Measurements from ENCODE around the gene USF1. TPM values are rescaled to one million over a fixed set of nuclear protein-coding genes. Genes with fewer than 3 reads are reported as not detected.

The USF1 gene
- total RNA-seq, 2 experiments from 2014 or later: 60.9 to 83.1 TPM

- Histone ChIP-seq H2AFZ (ENCODE audit: low read length) (no peak overlapping the region), H3K27ac (ENCODE audit: low read depth, low read length, poor library complexity, severe bottlenecking) (no peak overlapping the region), H3K4me2 (ENCODE audit: low read length) (no peak overlapping the region), H3K9me3 (ENCODE audit: low read length) (no peaks in the 10 kb centered on the region), H3K4me1 (ENCODE audit: insufficient read depth, low read length, poor library complexity, severe bottlenecking) (peaks cover 3% of the 10 kb centered on the region), H4K20me1 (ENCODE audit: insufficient read depth, low read length) (no peaks in the 10 kb centered on the region), H3K9me2 (ENCODE audit: insufficient read depth, low read length) (no peaks in the 10 kb centered on the region), H3K36me3 (ENCODE audit: insufficient read depth, low read length) (no peaks in the 10 kb centered on the region), H3K4me3 (ENCODE audit: low read depth, low read length, poor library complexity, severe bottlenecking) (no peak overlapping the region), H3K79me2 (ENCODE audit: insufficient read depth, low read depth, low read length) (no peaks in the 10 kb centered on the region)
- TF ChIP-seq, protein P1, sequence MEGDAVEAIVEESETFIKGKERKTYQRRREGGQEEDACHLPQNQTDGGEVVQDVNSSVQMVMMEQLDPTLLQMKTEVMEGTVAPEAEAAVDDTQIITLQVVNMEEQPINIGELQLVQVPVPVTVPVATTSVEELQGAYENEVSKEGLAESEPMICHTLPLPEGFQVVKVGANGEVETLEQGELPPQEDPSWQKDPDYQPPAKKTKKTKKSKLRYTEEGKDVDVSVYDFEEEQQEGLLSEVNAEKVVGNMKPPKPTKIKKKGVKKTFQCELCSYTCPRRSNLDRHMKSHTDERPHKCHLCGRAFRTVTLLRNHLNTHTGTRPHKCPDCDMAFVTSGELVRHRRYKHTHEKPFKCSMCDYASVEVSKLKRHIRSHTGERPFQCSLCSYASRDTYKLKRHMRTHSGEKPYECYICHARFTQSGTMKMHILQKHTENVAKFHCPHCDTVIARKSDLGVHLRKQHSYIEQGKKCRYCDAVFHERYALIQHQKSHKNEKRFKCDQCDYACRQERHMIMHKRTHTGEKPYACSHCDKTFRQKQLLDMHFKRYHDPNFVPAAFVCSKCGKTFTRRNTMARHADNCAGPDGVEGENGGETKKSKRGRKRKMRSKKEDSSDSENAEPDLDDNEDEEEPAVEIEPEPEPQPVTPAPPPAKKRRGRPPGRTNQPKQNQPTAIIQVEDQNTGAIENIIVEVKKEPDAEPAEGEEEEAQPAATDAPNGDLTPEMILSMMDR (conservative IDR thresholded peaks at IDR 0.05; ENCODE audit: low read length): no peak
- no peak for TF ChIP-seq EZH2phosphoT487 (IDR thresholded peaks at IDR 0.05; ENCODE audit: borderline replicate concordance, low read depth, low read length)
- BruUV-seq (replicated peaks): no TSS peak
- POLR2A ChIA-PET: no interaction called here
- no peak for DNase-seq (ENCODE audit: low spot score)
- CTCF ChIA-PET (ENCODE audit: unreplicated experiment): no interaction called here
- intact Hi-C loops (cut with micrococcal nuclease; ENCODE audit: unreplicated experiment): loop anchor here (10.0 kb wide), 1 partner anchor 256 kb away; no protein-coding TSS in a partner anchor
These were observed 45.3 kb upstream of the USF1 start for GRCh38 chr1:161091093-161091492.

- CTCF ChIA-PET (ENCODE audit: unreplicated experiment): no interaction called here
- Histone ChIP-seq H2AFZ (ENCODE audit: low read length) (no peak overlapping the region), H3K9me2 (ENCODE audit: insufficient read depth, low read length) (no peaks in the 10 kb centered on the region), H4K20me1 (ENCODE audit: insufficient read depth, low read length) (no peaks in the 10 kb centered on the region), H3K4me2 (ENCODE audit: low read length) (no peak overlapping the region), H3K9me3 (ENCODE audit: low read length) (no peaks in the 10 kb centered on the region), H3K4me1 (ENCODE audit: insufficient read depth, low read length, poor library complexity, severe bottlenecking) (no peaks in the 10 kb centered on the region), H3K79me2 (ENCODE audit: insufficient read depth, low read depth, low read length) (no peaks in the 10 kb centered on the region), H3K27ac (ENCODE audit: low read depth, low read length, poor library complexity, severe bottlenecking) (no peak overlapping the region), H3K4me3 (ENCODE audit: low read depth, low read length, poor library complexity, severe bottlenecking) (no peak overlapping the region), H3K36me3 (ENCODE audit: insufficient read depth, low read length) (no peaks in the 10 kb centered on the region)
- BruUV-seq (replicated peaks): no TSS peak
- TF ChIP-seq EZH2phosphoT487 (IDR thresholded peaks at IDR 0.05; ENCODE audit: borderline replicate concordance, low read depth, low read length): no peak
- TF ChIP-seq, protein P1 (conservative IDR thresholded peaks at IDR 0.05; ENCODE audit: low read length): no peak
- DNase-seq (ENCODE audit: low spot score): no peak
- POLR2A ChIA-PET: no interaction called here
- intact Hi-C loops (cut with micrococcal nuclease; ENCODE audit: unreplicated experiment): loop anchor here (10.0 kb wide), 1 partner anchor 256 kb away; no protein-coding TSS in a partner anchor
These were observed 44.8 kb upstream of the USF1 start for GRCh38 chr1:161090617-161091016.

DNA sequence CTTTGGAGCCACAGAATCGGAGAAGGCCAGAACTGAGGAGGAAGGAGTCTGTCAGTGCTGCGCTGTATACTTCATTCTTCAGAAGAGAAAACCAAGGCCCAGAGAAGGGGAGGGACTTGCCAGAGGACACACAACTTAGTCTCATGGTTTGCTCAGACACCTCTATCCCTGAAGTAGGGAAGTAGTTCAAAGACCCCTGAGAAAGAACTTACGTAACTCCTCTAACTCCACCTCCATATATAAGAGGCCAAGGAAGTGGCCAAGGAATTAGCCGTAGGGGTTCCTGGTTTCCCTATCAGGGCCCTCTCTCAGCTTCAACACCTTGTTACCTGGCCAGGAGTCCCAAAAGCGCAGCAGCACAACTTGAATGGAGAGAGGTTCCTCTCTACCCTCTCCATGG, 44.2 kb upstream of the USF1 start:
- H2AFZ ChIP-seq (ENCODE audit: low read length): no peak overlapping the region
- no peak overlapping the region for H3K4me3 ChIP-seq (ENCODE audit: low read depth, low read length, poor library complexity, severe bottlenecking)
- H3K9me3 ChIP-seq (ENCODE audit: low read length): no peaks in the 10 kb centered on the region
- no peaks in the 10 kb centered on the region for H3K4me1 ChIP-seq (ENCODE audit: insufficient read depth, low read length, poor library complexity, severe bottlenecking)
- no peak for DNase-seq (ENCODE audit: low spot score)
- TF ChIP-seq EZH2phosphoT487 (IDR thresholded peaks at IDR 0.05; ENCODE audit: borderline replicate concordance, low read depth, low read length): no peak
- TF ChIP-seq, protein P1 (conservative IDR thresholded peaks at IDR 0.05; ENCODE audit: low read length): no peak
- no peak overlapping the region for H3K27ac ChIP-seq (ENCODE audit: low read depth, low read length, poor library complexity, severe bottlenecking)
- H3K9me2 ChIP-seq (ENCODE audit: insufficient read depth, low read length): no peaks in the 10 kb centered on the region
- H3K4me2 ChIP-seq (ENCODE audit: low read length): no peak overlapping the region
- intact Hi-C loops (cut with micrococcal nuclease; ENCODE audit: unreplicated experiment): loop anchor here (10.0 kb wide), 1 partner anchor 255 kb away; no protein-coding TSS in a partner anchor
- no peaks in the 10 kb centered on the region for H3K36me3 ChIP-seq (ENCODE audit: insufficient read depth, low read length)
- no TSS peak for BruUV-seq (replicated peaks)
- POLR2A ChIA-PET: no interaction called here
- CTCF ChIA-PET (ENCODE audit: unreplicated experiment): no interaction called here
- no peaks in the 10 kb centered on the region for H3K79me2 ChIP-seq (ENCODE audit: insufficient read depth, low read depth, low read length)
- no peaks in the 10 kb centered on the region for H4K20me1 ChIP-seq (ENCODE audit: insufficient read depth, low read length)
